ENCODE results near the gene PNN. TPM values are rescaled to one million over a fixed set of nuclear protein-coding genes. Genes with fewer than 3 reads are reported as not detected.
A peak's percentile ranks its signal among the peaks of the same experiment; 100 is the strongest.

PNN gene
- total RNA-seq, 1 experiment from 2014 or later, result 56.1 TPM

GRCh38 chr14:39176263-39177167 is 1.5 kb downstream of the PNN start:
- H3K9me2 ChIP-seq (replicated peaks; ENCODE audit: insufficient read depth, low read length), result no peaks in the 10 kb centered on the region
- H3K27me3 ChIP-seq (ENCODE audit: low read length), result no peaks in the 10 kb centered on the region
- H3K4me2 ChIP-seq (ENCODE audit: low read depth, low read length, poor library complexity, severe bottlenecking), result peak overlapping the region; percentile 93
- H3K4me1 ChIP-seq (ENCODE audit: low read length), result peaks cover 34% of the 10 kb centered on the region
- H3K79me2 ChIP-seq (ENCODE audit: low read length), result peaks cover 31% of the 10 kb centered on the region
- H3K9ac ChIP-seq (ENCODE audit: low read length), result peak overlapping the region; percentile 97
- no peak for DNase-seq
- H2AFZ ChIP-seq (ENCODE audit: low read length), result no peak overlapping the region
- no peaks in the 10 kb centered on the region for H3K9me3 ChIP-seq (ENCODE audit: low read length)
- peaks cover 55% of the 10 kb centered on the region for H3K36me3 ChIP-seq (ENCODE audit: insufficient read depth, low read length)
- H3K27ac ChIP-seq (ENCODE audit: low read length), result peak overlapping the region; percentile 75
- H3K4me3 ChIP-seq (ENCODE audit: low read length), result peak overlapping the region; percentile 76
- peaks cover 29% of the 10 kb centered on the region; the same call in 1 of the 2 replicates for H4K20me1 ChIP-seq (ENCODE audit: insufficient read depth, low read depth, low read length)

- Histone ChIP-seq H2AFZ (ENCODE audit: low read length) (no peak overlapping the region), H3K4me2 (ENCODE audit: low read depth, low read length, poor library complexity, severe bottlenecking) (peak overlapping the region; percentile 93), H4K20me1 (ENCODE audit: insufficient read depth, low read depth, low read length) (peaks cover 34% of the 10 kb centered on the region; the same call in 1 of the 2 replicates), H3K27me3 (ENCODE audit: low read length) (no peaks in the 10 kb centered on the region), H3K36me3 (ENCODE audit: insufficient read depth, low read length) (peaks cover 61% of the 10 kb centered on the region), H3K9ac (ENCODE audit: low read length) (no peak overlapping the region), H3K9me3 (ENCODE audit: low read length) (no peaks in the 10 kb centered on the region), H3K79me2 (ENCODE audit: low read length) (peaks cover 31% of the 10 kb centered on the region), H3K27ac (ENCODE audit: low read length) (no peak overlapping the region), H3K4me3 (ENCODE audit: low read length) (no peak overlapping the region), H3K9me2 (replicated peaks; ENCODE audit: insufficient read depth, low read length) (no peaks in the 10 kb centered on the region), H3K4me1 (ENCODE audit: low read length) (peaks cover 30% of the 10 kb centered on the region)
- DNase-seq, result no peak
Measured at GRCh38 chr14:39177168-39177545, 2.1 kb downstream of the PNN start.

GRCh38 chr14:39179042-39179441 is 4.0 kb downstream of the PNN start:
- Histone ChIP-seq H3K36me3 (ENCODE audit: insufficient read depth, low read length) (peaks cover 80% of the 10 kb centered on the region), H3K9me3 (ENCODE audit: low read length) (no peaks in the 10 kb centered on the region), H2AFZ (ENCODE audit: low read length) (no peak overlapping the region), H3K79me2 (ENCODE audit: low read length) (peaks cover 31% of the 10 kb centered on the region), H3K9ac (ENCODE audit: low read length) (no peak overlapping the region), H3K4me1 (ENCODE audit: low read length) (peaks cover 21% of the 10 kb centered on the region), H3K27me3 (ENCODE audit: low read length) (no peaks in the 10 kb centered on the region), H3K27ac (ENCODE audit: low read length) (no peak overlapping the region), H3K4me3 (ENCODE audit: low read length) (no peak overlapping the region), H3K4me2 (ENCODE audit: low read depth, low read length, poor library complexity, severe bottlenecking) (no peak overlapping the region), H3K9me2 (replicated peaks; ENCODE audit: insufficient read depth, low read length) (no peaks in the 10 kb centered on the region), H4K20me1 (ENCODE audit: insufficient read depth, low read depth, low read length) (peaks cover 45% of the 10 kb centered on the region; the same call in 1 of the 2 replicates)
- no peak for DNase-seq

GRCh38 chr14:39180553-39180952 is 5.5 kb downstream of the PNN start:
- Histone ChIP-seq H3K9me3 (ENCODE audit: low read length) (no peaks in the 10 kb centered on the region), H2AFZ (ENCODE audit: low read length) (no peak overlapping the region), H3K27ac (ENCODE audit: low read length) (no peak overlapping the region), H3K36me3 (ENCODE audit: insufficient read depth, low read length) (peaks cover 84% of the 10 kb centered on the region), H3K9ac (ENCODE audit: low read length) (no peak overlapping the region), H3K4me1 (ENCODE audit: low read length) (peaks cover 15% of the 10 kb centered on the region), H3K27me3 (ENCODE audit: low read length) (no peaks in the 10 kb centered on the region), H3K79me2 (ENCODE audit: low read length) (peaks cover 26% of the 10 kb centered on the region), H3K4me2 (ENCODE audit: low read depth, low read length, poor library complexity, severe bottlenecking) (no peak overlapping the region), H4K20me1 (ENCODE audit: insufficient read depth, low read depth, low read length) (peaks cover 42% of the 10 kb centered on the region; the same call in 1 of the 2 replicates), H3K9me2 (replicated peaks; ENCODE audit: insufficient read depth, low read length) (no peaks in the 10 kb centered on the region), H3K4me3 (ENCODE audit: low read length) (no peak overlapping the region)
- DNase-seq, result no peak

- Histone ChIP-seq H3K27ac (ENCODE audit: low read length) (no peak overlapping the region), H3K4me3 (ENCODE audit: low read length) (no peak overlapping the region), H3K27me3 (ENCODE audit: low read length) (no peaks in the 10 kb centered on the region), H3K79me2 (ENCODE audit: low read length) (peaks cover 20% of the 10 kb centered on the region), H4K20me1 (ENCODE audit: insufficient read depth, low read depth, low read length) (peaks cover 36% of the 10 kb centered on the region; the same call in 1 of the 2 replicates), H3K9me3 (ENCODE audit: low read length) (no peaks in the 10 kb centered on the region), H2AFZ (ENCODE audit: low read length) (no peak overlapping the region), H3K9ac (ENCODE audit: low read length) (no peak overlapping the region), H3K36me3 (ENCODE audit: insufficient read depth, low read length) (peaks cover 80% of the 10 kb centered on the region), H3K9me2 (replicated peaks; ENCODE audit: insufficient read depth, low read length) (no peaks in the 10 kb centered on the region), H3K4me1 (ENCODE audit: low read length) (peaks cover 13% of the 10 kb centered on the region), H3K4me2 (ENCODE audit: low read depth, low read length, poor library complexity, severe bottlenecking) (no peak overlapping the region)
- DNase-seq, result no peak
Measured at GRCh38 chr14:39181026-39181692, 6.1 kb downstream of the PNN start.

GRCh38 chr14:39181693-39182047 is 6.6 kb downstream of the PNN start:
- H3K27ac ChIP-seq (ENCODE audit: low read length), result no peak overlapping the region
- H3K4me3 ChIP-seq (ENCODE audit: low read length), result no peak overlapping the region
- DNase-seq, result no peak
- H3K4me2 ChIP-seq (ENCODE audit: low read depth, low read length, poor library complexity, severe bottlenecking), result no peak overlapping the region
- H3K27me3 ChIP-seq (ENCODE audit: low read length), result no peaks in the 10 kb centered on the region
- H4K20me1 ChIP-seq (ENCODE audit: insufficient read depth, low read depth, low read length), result 0 out of 2 replicates have a peak, but pooled peaks cover 34% of the 10 kb centered on the region
- H3K9me2 ChIP-seq (replicated peaks; ENCODE audit: insufficient read depth, low read length), result no peaks in the 10 kb centered on the region
- H3K9ac ChIP-seq (ENCODE audit: low read length), result no peak overlapping the region
- H3K79me2 ChIP-seq (ENCODE audit: low read length), result peaks cover 15% of the 10 kb centered on the region
- peaks cover 75% of the 10 kb centered on the region for H3K36me3 ChIP-seq (ENCODE audit: insufficient read depth, low read length)
- no peaks in the 10 kb centered on the region for H3K9me3 ChIP-seq (ENCODE audit: low read length)
- no peak overlapping the region for H2AFZ ChIP-seq (ENCODE audit: low read length)
- peaks cover 8% of the 10 kb centered on the region for H3K4me1 ChIP-seq (ENCODE audit: low read length)

GRCh38 chr14:39182770-39183684 is 8.0 kb downstream of the PNN start:
- Histone ChIP-seq H3K4me2 (ENCODE audit: low read depth, low read length, poor library complexity, severe bottlenecking) (no peak overlapping the region), H3K27ac (ENCODE audit: low read length) (no peak overlapping the region), H3K9ac (ENCODE audit: low read length) (no peak overlapping the region), H4K20me1 (ENCODE audit: insufficient read depth, low read depth, low read length) (0 out of 2 replicates have a peak, but pooled peaks cover 23% of the 10 kb centered on the region), H3K9me2 (replicated peaks; ENCODE audit: insufficient read depth, low read length) (no peaks in the 10 kb centered on the region), H3K79me2 (ENCODE audit: low read length) (peaks cover 1% of the 10 kb centered on the region), H3K9me3 (ENCODE audit: low read length) (no peaks in the 10 kb centered on the region), H3K4me3 (ENCODE audit: low read length) (no peak overlapping the region), H2AFZ (ENCODE audit: low read length) (no peak overlapping the region), H3K36me3 (ENCODE audit: insufficient read depth, low read length) (peaks cover 61% of the 10 kb centered on the region), H3K27me3 (ENCODE audit: low read length) (no peaks in the 10 kb centered on the region), H3K4me1 (ENCODE audit: low read length) (no peaks in the 10 kb centered on the region)
- DNase-seq, result no peak
